ENCODE results near the gene SCN9A. TPM values are rescaled to one million over a fixed set of nuclear protein-coding genes. Genes with fewer than 3 reads are reported as not detected.
A peak's percentile ranks its signal among the peaks of the same experiment; 100 is the strongest.

The SCN9A gene
- total and polyA plus RNA-seq, 2 of the 4 experiments (the other 2 are of a cell fraction) = 40.1 to 135 TPM

DNA sequence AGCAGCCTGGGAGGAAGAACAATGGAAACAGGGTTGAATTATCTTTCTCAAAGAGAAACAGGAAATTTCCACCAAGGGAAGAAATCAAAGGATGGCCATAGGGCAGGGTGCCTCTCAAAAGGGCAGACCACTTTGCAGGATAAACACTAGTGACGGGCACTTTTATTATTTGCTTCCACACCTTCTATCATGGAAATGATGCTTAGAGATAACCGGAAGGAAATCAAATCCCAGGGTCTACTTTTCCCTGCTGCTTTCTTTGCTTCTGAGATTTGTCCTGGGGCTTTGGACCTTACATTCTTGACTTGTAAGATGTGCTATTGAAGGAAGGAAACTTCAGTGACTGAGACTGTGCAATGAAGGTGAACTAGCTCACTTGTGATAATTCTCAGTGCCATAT lies 1.1 kb upstream of the SCN9A start:
- Histone ChIP-seq H3K4ac (ENCODE audit: low read depth, low read length) (no peak overlapping the region), H2AFZ (replicated peaks; ENCODE audit: low read length, poor library complexity) (peak overlapping the region; percentile 3), H2BK15ac (ENCODE audit: low read depth, low read length) (no peak overlapping the region; the same call in 2 of the 3 replicates), H3K4me1 (ENCODE audit: control insufficient read depth, insufficient read depth, low read length) (peaks cover 5% of the 10 kb centered on the region), H3K27me3 (ENCODE audit: control insufficient read depth, insufficient read depth, low read length) (no peaks in the 10 kb centered on the region), H2AK5ac (ENCODE audit: low read depth, low read length) (peak overlapping the region; percentile 18; the same call in 1 of the 2 replicates), H2BK120ac (ENCODE audit: low read depth, low read length) (peak overlapping the region; percentile 89; the same call in 1 of the 2 replicates), H3K14ac (replicated peaks; ENCODE audit: low read depth, low read length) (no peak overlapping the region), H3K9ac (ENCODE audit: low read depth, low read length) (peak overlapping the region; percentile 70; the same call in 1 of the 2 replicates), H3K4me2 (ENCODE audit: low read depth, low read length) (peak overlapping the region; percentile 77), H3K36me3 (ENCODE audit: control insufficient read depth, insufficient read depth, low read length) (no peaks in the 10 kb centered on the region), H3K79me1 (ENCODE audit: low read depth in 1 of 2, low read length in 2 of 2) (peaks cover 4 to 16% of the 10 kb centered on the region in 2 experiments), H4K5ac (ENCODE audit: low read depth, low read length) (peak overlapping the region; percentile 15; the same call in 1 of the 2 replicates), H3K23ac (ENCODE audit: low read depth, low read length) (peak overlapping the region; percentile 55; the same call in 1 of the 2 replicates), H3K9me1 (ENCODE audit: insufficient read depth, low read length) (no peaks in the 10 kb centered on the region), H3K27ac (ENCODE audit: insufficient read depth, low read length) (no peak overlapping the region), H2AK9ac (replicated peaks; ENCODE audit: low read depth, low read length, poor library complexity) (no peak overlapping the region), H4K91ac (ENCODE audit: insufficient read depth, low read depth, low read length) (peak overlapping the region; percentile 3; the same call in 1 of the 2 replicates), H4K8ac (ENCODE audit: low read depth in 2 of 2, low read length in 2 of 2) (peak overlapping the region; percentile 2 to 84; a peak in 3 of 4 replicates), H3K18ac (ENCODE audit: low read depth, low read length) (no peak overlapping the region), H3K9me3 (ENCODE audit: control insufficient read depth, insufficient read depth, low read length) (no peaks in the 10 kb centered on the region), H3K56ac (ENCODE audit: extremely low read depth, insufficient read depth, low read length) (peak overlapping the region; percentile 36; the same call in 1 of the 2 replicates), H3K4me3 (ENCODE audit: insufficient read depth, low read depth, low read length) (no peak overlapping the region), H4K20me1 (ENCODE audit: insufficient read depth, low read length) (no peaks in the 10 kb centered on the region), H2BK5ac (ENCODE audit: low read depth, low read length, poor library complexity, severe bottlenecking) (no peak overlapping the region), H2BK20ac (ENCODE audit: low read depth, low read length) (peak overlapping the region; percentile 47; the same call in 1 of the 2 replicates)
- TF ChIP-seq, protein P1, sequence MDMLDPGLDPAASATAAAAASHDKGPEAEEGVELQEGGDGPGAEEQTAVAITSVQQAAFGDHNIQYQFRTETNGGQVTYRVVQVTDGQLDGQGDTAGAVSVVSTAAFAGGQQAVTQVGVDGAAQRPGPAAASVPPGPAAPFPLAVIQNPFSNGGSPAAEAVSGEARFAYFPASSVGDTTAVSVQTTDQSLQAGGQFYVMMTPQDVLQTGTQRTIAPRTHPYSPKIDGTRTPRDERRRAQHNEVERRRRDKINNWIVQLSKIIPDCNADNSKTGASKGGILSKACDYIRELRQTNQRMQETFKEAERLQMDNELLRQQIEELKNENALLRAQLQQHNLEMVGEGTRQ (IDR thresholded peaks at IDR 0.05; ENCODE audit: low read depth, low read length) = no peak
- TF ChIP-seq FOS (IDR thresholded peaks at IDR 0.05; ENCODE audit: low read depth, low read length) (no peak), BHLHE40 (IDR thresholded peaks at IDR 0.05; ENCODE audit: low read depth, low read length) (no peak), MAFK (IDR thresholded peaks at IDR 0.05; ENCODE audit: low read depth, low read length) (no peak), RFX5 (IDR thresholded peaks at IDR 0.05; ENCODE audit: low read depth, low read length) (no peak), MXI1 (IDR thresholded peaks at IDR 0.05; ENCODE audit: borderline replicate concordance, low read depth, low read length) (no peak), SMC3 (IDR thresholded peaks at IDR 0.05; ENCODE audit: low read depth, low read length) (no peak), NFE2L2 (IDR thresholded peaks at IDR 0.05; ENCODE audit: low read depth, low read length) (no peak), POLR2A (IDR thresholded peaks at IDR 0.05; ENCODE audit: low read depth, low read length) (no peak), CEBPB (IDR thresholded peaks at IDR 0.05; ENCODE audit: low read depth, low read length) (no peak), CHD1 (IDR thresholded peaks at IDR 0.05; ENCODE audit: low read depth, low read length) (no peak), RAD21 (IDR thresholded peaks at IDR 0.05; ENCODE audit: low read length) (no peak), RCOR1 (IDR thresholded peaks at IDR 0.05; ENCODE audit: insufficient replicate concordance, low read length) (no peak), MAZ (IDR thresholded peaks at IDR 0.05; ENCODE audit: borderline replicate concordance, low read depth, low read length) (no peak)
- TF ChIP-seq, protein P2, sequence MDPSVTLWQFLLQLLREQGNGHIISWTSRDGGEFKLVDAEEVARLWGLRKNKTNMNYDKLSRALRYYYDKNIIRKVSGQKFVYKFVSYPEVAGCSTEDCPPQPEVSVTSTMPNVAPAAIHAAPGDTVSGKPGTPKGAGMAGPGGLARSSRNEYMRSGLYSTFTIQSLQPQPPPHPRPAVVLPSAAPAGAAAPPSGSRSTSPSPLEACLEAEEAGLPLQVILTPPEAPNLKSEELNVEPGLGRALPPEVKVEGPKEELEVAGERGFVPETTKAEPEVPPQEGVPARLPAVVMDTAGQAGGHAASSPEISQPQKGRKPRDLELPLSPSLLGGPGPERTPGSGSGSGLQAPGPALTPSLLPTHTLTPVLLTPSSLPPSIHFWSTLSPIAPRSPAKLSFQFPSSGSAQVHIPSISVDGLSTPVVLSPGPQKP (IDR thresholded peaks at IDR 0.05; ENCODE audit: borderline replicate concordance, low read depth, low read length) = no peak
- TF ChIP-seq, protein P3, sequence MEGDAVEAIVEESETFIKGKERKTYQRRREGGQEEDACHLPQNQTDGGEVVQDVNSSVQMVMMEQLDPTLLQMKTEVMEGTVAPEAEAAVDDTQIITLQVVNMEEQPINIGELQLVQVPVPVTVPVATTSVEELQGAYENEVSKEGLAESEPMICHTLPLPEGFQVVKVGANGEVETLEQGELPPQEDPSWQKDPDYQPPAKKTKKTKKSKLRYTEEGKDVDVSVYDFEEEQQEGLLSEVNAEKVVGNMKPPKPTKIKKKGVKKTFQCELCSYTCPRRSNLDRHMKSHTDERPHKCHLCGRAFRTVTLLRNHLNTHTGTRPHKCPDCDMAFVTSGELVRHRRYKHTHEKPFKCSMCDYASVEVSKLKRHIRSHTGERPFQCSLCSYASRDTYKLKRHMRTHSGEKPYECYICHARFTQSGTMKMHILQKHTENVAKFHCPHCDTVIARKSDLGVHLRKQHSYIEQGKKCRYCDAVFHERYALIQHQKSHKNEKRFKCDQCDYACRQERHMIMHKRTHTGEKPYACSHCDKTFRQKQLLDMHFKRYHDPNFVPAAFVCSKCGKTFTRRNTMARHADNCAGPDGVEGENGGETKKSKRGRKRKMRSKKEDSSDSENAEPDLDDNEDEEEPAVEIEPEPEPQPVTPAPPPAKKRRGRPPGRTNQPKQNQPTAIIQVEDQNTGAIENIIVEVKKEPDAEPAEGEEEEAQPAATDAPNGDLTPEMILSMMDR (conservative IDR thresholded peaks at IDR 0.05; ENCODE audit: low read depth, low read length) = no peak
- POLR2A ChIA-PET (ENCODE audit: unreplicated experiment) = no interaction called here
- ATAC-seq (ENCODE audit: low read depth) (no peak), DNase-seq (no peak)
- dilution Hi-C loops (cut with HindIII; ENCODE audit: low sequenced_read_pairs, unreplicated experiment) = no loop called here
- BruUV-seq (replicated peaks) = no TSS peak
- intact Hi-C loops (cut with micrococcal nuclease) = loop anchor here (5.0 kb wide), 1 partner anchor 35 kb away; no protein-coding TSS in a partner anchor
- CTCF ChIA-PET = interaction anchor here (1.5 kb wide), 1 partner anchor 32 kb away, joined by 4 read pairs; no protein-coding TSS in a partner anchor
- in situ Hi-C loops (cut with MboI; ENCODE audit: low sequenced_read_pairs) = no loop called here
- WGBS, 2 experiments (ENCODE audit: extremely low coverage in 2 of 2, insufficient read length in 1 of 2) = no CpG with 5 or more reads among the region's 2 CpGs
